Posterior vena cava (tissue), 2 donors: ENCODE results near the gene SUPT3H. TPM values are rescaled to one million over a fixed set of nuclear protein-coding genes. Genes with fewer than 3 reads are reported as not detected.

Experiments used
- DNase-seq: peaks from one replicate; pipeline ENCODE4 v3.0.0-alpha.2; 2020; ENCODE audit warnings: low spot score
- intact Hi-C, 2 donors: fragments of 100-400 bp; cut with DNase I; formaldehyde crosslinking; loops; one replicate each; pipeline versions ENCODE4 v1.14.1 to v1.14.2; 2022 to 2023
- total RNA-seq, 2 donors: library from RNA; stranded (reverse); fragmentation: NEBNext Ultra II Directional; extraction: Animal tissue kit (Norgen Biotek cat#: 25700); gene quantifications; one replicate each; pipeline ENCODE4 v1.2.1, GENCODE V29; 2021
- donor health status: DM: yes; HTN: yes; CAD: no.
- donor health status: DM: yes; HTN: yes; CAD: no.

The SUPT3H gene
- total RNA-seq, 2 donors from 2014 or later = 7.9 to 10.3 TPM

DNA sequence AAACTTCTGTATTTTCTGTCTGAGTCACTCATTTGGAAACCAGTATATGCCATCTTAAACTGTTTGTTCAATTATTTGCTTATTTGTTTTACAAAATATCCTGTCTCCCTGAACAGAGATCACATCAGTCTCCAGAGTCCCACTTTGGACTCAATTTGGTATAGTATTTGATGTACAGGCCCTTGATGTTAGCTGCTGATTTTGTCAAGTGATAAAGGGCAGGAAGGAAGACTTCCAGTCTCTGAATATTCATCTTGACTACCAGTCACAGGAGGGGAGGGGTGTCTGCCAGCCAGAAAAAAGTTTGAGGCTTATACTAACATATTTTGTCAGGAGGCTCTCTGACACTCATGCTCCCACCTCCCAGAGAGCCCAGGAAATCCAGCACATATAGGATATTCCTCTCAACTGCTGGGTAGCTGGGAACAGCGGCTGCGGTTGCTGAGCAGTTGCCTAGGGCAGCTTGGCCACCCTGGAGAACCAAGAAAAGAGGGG is 426.4 kb downstream of the SUPT3H start:
- no peak for DNase-seq
- intact Hi-C loops = loop anchor here in 1 of 2 donors (5.0 kb wide), 1 partner anchor 1341 kb away; no protein-coding TSS in a partner anchor

DNA sequence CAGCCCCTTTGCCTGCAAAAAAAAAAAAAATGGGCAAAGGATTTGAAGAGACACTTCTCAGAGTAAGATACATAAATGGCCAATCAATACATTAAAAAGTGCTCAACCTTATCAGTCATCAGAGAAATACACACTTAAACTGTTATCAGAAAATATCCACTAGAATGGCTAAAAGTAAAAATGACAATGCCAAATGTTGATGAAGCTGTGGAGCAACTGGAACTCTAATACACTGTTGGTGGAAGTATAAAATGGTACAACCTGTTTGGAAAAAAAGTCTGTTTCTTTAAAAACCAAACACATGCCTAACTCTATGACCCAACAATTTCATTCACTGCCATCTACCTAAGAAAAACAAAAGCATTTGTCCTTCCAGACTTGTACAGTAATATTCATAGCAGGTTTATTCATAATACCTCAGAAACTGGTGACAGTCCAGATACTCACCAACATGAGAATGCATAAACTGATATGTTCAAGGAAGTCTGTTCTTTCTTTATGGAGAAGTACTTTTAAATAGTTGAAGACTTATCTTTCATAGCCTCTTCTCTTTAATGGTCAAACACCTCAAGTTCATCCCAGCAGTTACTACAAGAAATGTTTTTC is 428.0 kb downstream of the SUPT3H start:
- no peak for DNase-seq
- intact Hi-C loops = loop anchor here in 1 of 2 donors (5.0 kb wide), 1 partner anchor 1343 kb away; no protein-coding TSS in a partner anchor

DNA sequence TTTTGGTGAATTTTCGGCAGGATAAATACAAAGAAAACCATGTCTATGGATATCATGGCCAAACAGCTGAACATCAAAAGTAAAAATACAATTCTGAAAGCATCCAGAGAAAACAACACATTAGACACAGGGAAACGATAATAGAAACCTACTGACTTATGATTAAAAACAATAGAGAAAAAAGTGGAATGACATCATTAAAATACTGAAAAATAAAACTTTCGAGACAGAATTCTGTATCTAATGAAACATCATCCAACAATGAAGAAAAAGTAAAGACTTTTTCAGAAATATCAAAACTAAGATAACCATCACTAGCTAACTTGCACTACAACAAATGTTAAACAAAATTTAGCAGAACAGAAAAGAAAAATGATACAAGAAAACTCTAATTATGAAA is 434.2 kb downstream of the SUPT3H start:
- intact Hi-C loops = no loop called here
- DNase-seq = no peak

- intact Hi-C loops = no loop called here
- no peak for DNase-seq
Observed at GRCh38 chr6:44942798-44943197, 434.9 kb downstream of the SUPT3H start.

DNA sequence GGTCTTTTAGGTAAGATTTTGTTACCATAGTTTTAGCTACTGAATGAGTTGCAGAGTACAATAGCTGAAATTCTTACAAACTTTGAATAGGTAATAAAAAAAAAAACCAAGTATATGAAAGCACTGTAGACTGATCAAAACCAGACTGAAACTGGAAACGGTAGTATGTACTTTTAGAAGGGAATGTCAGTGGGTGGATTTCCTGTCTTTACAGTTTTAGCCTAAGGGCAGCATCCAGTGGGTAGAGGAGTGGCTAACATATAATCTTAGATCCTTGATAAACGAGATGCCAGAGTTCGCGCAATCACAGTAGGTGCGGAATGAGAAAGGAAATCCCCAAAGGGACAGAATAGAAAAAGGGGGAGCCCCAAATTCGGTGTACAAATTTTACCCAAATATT is 435.5 kb downstream of the SUPT3H start:
- no peak for DNase-seq
- intact Hi-C loops = no loop called here

DNA sequence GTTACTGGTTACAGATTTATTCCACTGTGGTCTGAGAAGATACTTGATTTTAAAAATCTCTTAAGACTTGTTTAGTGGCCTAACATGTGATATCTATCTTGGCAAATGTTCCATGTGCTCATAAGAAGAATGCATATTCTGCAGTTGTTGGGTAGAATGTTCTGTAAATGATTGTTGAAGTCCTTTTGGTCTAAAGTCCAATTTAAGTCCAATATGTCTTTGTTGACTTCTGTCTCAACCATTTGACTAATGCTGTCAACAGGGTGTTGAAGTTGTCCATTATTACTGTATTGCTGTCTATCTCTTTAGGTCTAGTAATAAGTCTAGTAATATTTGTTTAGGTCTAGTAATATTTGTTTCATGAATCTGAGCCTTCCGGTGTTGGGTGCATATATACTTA is 437.4 kb downstream of the SUPT3H start:
- DNase-seq = no peak
- intact Hi-C loops = no loop called here

DNA sequence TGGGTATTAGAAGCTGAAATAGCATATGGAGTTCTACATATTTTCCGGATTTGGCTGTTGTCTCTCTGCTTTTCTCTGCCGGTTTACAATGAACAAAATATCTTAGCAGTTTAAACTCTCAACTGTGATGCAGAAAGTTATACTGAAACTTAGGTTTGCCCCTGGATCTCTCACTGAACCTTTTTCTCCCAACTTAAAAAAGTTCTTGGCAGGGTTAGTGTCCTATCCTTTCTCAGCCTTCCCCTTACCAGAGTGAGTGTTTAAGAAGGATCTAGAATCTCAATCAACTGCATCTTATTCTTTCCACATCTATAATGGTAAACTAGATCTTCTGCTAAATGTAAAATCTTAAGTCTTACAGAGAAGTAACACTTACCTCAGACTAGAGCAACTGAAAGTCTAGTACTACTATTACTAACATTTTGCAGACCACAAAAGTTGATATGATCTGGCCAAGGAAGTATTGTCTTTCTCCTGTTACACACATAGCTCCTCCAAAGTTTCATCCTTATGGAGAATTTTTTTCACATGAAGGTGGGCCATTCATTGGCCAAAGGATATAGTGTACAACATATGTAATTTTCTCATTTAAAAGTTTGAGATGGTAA is 441.9 kb downstream of the SUPT3H start:
- intact Hi-C loops = no loop called here
- DNase-seq = no peak

DNA sequence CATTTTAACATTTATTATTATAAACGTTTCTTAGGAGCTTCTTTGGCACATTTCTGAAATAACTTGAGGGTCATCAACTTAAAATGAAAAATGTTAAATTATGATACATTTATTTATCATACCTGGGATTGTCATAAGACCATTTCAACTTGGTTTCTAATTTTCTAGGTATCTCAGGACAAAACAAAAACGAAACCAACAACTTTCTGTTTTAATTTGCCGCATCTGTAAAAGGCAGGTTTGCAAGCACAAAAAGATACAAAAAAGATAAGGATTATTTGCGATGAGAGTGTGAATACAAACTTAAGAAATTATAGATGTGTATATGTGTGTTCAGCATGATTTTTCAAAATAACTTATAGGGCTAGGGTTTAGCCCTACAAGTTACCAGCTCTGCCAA is 444.6 kb downstream of the SUPT3H start:
- intact Hi-C loops = no loop called here

DNA sequence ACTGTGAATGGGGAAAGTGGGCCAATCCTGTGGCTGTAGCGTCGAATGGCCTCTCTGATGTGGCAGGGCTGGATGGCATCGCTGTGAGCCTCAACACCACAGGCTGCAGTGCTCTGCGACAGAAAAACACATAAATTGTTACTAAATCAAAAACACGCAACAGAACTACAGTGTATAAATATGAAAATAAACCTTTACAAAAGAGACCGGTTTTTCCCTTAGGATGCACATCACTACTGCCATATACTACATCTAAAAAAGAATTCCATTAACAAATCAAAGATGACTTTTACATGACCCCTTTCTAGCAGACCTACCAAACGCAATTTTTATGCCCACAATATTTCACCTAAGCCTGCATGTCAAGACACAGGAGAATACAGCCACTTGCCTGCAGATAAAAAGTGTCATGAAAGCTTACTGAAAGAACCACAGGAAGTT is 445.1 kb downstream of the SUPT3H start:
- intact Hi-C loops = no loop called here

More for the DNA sequence above, 444.6 kb downstream of the SUPT3H start:
- no peak for DNase-seq

DNA sequence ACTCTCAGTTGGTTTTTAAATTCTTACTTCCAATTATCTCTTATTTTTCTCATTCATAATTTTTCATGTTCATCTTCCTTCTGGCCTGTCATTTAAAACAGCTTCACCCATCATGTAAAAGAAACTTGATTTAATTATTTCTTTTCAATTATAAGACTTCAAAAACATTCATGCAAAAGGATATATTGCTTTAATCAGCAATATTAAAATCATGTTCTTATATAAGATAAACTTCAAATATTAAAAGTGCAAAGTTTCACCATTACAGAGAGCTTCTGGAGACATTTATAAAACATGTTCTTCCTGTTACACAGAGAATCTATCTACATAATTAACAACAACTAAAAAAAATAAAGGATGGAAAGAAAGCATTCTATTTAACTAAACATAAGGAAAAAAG is 446.3 kb downstream of the SUPT3H start:
- no peak for DNase-seq
- intact Hi-C loops = no loop called here

More for the DNA sequence above, 445.1 kb downstream of the SUPT3H start:
- no peak for DNase-seq

- intact Hi-C loops = no loop called here
- DNase-seq = no peak
Observed at GRCh38 chr6:44926556-44926955, 451.2 kb downstream of the SUPT3H start.

DNA sequence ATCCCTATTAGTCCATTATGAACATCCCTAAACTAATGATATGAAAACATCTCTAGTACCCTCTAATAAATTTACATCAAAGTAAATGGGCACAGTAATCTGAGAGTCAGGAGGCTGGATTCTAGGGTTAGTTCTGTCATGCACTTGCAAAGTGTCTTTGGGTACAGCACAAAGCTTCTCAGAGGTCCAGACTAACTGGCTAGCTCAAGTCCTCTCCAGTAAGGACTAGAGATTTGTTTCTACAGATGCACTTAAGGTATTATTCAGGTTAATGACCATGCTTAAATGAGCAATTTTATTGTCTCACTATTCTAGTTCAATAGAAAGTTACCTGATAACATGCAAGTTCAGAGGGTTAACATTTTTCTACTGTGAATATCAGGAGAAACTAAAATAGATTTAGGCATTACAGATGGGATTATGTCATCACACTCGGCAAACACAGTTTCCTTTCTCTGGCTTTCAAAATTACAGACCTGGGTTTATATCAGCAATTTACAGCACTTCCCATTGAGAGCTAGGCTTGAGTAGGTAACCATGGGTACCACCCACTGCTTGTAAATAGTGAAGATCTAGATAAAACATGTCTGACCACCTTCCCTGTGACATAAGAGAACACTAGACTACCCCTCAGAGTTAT is 452.5 kb downstream of the SUPT3H start:
- no peak for DNase-seq
- intact Hi-C loops = no loop called here

DNA sequence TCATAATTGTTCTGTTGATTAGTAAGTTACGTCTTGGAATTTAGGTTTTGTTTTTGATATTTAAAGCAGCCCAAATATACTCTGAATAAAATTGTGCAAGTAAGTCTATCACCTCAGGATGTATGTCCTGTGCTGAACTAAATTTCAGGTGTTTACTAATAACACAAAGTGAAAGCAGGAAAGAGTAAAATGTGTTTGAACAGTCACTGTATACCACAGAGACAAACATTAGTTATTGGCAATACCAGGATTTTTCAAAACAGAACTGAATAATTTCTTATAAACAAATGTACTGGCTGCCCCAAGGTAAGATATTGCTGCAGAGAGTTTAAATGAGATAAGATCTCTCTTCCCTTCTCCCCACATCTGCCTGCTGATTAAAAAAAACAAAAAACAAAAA is 454.3 kb downstream of the SUPT3H start:
- intact Hi-C loops = no loop called here
- DNase-seq = no peak

GRCh38 chr6:44921798-44922197 is 455.9 kb downstream of the SUPT3H start:
- intact Hi-C loops = no loop called here
- no peak for DNase-seq

DNA sequence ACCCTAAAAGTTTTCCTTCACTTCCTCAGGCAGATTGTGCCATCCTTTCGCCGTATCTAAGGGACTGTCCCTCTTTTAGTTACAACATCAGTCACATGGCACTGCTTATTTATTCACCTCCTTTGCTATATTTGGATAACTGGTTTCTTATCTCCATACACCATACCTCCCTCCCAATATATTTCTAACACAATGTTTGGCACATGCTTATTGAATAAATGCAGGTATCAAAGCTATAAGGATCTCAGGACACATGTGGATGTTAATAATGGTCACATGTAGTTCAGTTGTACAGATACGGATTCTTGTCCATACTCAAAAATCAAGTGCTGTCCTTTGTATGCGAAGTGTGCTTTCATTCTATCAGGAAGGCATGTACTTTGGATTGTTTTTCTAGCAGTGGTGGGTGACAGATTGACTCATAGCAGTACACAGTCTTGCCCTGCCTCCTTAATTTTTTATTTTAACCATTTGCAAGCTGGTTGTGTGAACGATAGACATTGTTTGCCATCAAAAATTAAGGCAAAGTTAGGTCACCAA is 456.7 kb downstream of the SUPT3H start:
- no peak for DNase-seq
- intact Hi-C loops = no loop called here

DNA sequence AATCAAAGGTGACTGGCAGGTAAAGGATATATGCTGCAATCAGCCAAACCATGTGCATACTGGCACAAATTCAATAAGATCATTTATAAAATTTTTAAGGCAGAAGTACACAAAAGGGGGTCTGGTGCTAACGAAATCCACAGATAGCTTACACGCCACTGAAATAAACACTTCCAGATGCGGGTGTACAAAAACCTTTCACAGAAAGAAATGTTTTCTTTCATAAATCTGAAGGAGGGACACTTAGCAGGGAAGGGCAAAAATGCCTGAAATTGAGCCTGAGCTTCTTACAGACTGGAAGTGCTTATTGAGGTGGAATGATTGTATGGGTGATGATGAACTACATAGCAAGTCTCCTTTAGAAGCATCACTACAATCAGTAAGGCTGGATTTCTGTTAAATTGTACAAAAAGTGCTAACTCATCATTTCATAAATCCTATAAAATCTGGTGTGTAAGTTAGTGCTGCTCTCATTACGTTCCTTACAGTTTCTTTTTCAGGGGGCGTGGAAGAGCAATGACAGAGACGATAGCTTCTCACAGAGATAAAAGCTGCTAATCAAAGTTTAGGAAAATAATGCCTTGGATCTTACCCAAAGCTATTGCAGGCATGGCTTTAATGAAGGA is 458.9 kb downstream of the SUPT3H start:
- DNase-seq = no peak
- intact Hi-C loops = no loop called here

DNA sequence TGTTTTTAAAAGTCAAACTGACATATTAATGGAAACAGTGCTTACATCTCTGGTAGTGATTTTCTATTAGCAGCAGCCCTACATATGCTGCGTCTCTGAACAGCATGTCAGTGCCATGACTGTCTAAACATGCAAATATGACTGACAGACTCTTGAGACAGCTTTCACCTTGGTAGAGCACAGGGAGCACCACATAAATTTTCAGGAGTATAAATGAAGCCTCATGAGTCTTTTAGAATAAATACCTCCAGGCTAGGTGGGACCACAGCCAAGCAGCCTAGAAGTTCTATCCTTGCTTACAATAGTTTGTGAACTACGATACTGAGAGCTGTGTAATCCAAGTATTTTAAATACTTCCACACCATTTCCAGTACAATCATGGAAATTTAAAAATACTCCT is 460.3 kb downstream of the SUPT3H start:
- intact Hi-C loops = no loop called here

DNA sequence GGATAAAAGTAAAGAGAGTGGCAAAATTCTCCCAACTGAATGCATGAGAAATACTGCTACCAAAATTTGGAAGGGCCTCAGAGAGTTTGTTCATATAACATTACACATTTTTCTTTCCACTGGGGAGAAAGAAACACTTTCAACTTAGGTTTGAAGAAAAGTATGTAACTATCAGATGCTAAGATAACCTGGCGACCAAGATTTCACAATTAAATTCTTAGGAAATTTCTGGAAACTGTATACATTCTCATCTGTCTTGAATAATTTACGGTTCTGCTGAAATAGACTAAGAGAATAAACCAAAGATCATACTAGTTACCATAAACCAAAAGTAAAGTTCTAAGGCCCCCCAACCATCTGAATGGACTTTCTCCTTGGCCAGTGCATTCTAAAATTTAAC is 462.6 kb downstream of the SUPT3H start:
- DNase-seq = no peak
- intact Hi-C loops = no loop called here

More for the DNA sequence above, 460.3 kb downstream of the SUPT3H start:
- no peak for DNase-seq

DNA sequence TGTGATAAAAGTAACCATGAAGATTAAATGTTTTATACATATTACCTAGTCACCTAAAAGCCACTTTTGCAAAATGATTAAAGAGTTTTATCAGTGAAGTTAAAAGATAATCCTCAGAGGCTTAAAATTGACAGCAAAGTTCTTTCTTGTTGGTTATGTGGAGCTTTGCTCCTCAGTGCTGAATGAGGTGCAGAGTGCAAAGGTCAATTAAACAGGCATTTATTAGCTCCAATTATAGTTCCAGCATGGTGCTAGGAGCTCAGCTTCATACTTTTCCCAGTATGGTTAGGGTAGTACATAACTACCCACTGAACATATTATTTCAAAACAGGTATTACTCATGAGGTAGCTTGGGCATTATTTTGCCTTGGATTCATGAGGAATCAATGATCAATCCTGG is 463.6 kb downstream of the SUPT3H start:
- DNase-seq = no peak
- intact Hi-C loops = no loop called here

DNA sequence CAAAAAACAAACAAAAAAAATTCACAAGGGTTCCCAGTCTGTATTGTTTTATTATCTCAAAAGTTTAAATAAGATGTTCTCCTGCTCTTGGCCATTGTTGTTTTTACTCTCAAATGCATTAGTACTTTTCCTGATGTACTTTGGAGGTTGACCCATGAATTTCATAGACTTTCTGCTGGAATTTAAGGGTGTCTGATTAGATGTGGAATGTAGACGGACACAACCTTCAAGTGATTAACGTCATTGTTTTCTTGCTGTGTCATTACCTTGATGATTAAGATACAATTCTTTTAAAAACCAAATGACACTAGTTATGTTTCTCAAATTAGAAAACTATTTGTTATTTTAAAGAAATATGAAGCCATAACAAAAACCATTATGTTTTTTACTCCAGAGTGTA is 471.0 kb downstream of the SUPT3H start:
- intact Hi-C loops = no loop called here
- DNase-seq = no peak
